HG03354 (cell line): ENCODE results near the gene BPGM.
"Not testable (repeated sequence)": the region's sequence is repeated elsewhere in the genome, so short reads cannot be mapped to it uniquely, and the experiment has no call there.

Source experiments
- ATAC-seq: cut with Tn5 transposase; IDR thresholded peaks from one replicate; pipeline ENCODE4 v1.9.1; 2021; ENCODE audit warnings: mild to moderate bottlenecking; ENCODE audit not compliant: unreplicated experiment, poor library complexity, severe bottlenecking

Gene BPGM

DNA sequence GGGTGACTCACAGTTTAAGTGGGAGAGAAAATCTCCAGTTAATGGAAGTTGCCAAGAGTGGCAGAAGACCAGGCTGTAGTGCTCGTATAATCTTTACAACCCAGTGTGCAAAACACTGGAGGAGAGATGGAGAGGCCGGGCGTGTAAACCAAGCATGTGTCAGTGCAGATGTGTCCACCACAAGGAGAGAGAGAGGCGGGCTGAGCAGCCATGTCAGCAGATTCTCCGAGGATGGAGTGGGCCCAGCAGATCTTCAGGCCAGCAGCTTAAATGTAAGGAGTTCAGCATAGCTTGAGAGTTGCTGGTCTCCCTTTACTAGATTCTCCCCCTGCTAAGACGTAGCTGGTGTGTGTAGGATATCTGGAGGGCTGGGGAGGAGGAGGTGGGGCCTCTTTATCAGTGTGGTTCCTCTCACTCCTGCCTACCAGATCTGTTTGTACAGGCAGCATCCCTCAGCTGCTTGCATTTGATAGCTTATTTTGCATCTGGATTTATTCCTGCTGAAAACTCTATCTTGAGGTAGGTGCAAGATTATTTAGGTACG is 13.7 kb downstream of the BPGM start:
- no peak for ATAC-seq

DNA sequence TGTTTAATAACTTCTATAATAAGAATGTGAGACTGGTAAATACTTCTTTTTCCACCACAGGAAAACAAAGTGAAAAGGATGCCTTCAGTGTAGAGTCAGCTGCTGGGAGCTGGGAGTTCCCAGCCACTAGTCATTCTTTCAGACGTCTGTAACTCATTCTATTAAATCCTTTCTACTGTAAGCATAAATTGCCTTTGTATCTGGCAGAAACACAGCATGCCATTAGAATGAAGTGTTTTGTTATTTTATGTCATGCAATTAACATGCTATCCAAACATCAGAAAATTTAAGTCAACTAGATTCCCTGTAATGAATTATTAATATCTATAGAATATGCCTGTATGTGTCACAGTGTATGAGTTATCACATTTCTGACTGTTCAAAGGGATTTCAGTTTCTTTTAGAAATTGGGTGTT is 14.3 kb downstream of the BPGM start:
- no peak for ATAC-seq

DNA sequence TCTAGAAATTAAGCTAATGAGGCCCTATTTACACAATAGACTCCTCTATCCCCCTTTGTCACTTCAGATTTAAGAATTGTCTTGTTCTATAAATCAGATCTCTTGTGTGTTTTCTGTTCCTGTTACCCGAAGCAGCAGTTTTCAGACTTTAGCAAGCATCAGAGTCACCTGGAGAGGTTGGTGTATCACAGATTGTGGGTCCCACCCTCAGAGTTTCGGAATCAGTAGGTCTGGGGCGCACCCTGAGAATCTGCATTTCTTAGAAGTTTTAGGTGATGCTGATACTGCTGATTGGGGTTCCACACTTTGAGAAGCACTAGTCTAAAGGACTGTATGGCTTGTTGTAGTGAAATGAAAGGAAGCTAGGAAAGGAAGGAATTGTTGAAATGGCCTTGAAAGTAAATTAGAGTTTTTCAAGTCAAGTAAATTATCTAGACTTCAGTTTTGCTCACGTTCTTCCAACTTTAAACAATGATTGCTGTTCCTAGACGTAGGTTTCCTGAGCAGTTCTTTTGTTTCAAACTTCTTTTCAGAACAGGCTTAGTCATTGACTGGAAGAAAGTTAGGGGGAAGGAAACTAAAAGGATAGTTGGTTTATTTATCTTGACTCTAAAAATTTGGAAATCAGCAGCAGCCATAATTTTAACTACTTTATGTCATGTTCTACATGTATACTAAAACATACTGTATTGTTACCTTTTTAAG is 15.7 kb downstream of the BPGM start:
- ATAC-seq: no peak

DNA sequence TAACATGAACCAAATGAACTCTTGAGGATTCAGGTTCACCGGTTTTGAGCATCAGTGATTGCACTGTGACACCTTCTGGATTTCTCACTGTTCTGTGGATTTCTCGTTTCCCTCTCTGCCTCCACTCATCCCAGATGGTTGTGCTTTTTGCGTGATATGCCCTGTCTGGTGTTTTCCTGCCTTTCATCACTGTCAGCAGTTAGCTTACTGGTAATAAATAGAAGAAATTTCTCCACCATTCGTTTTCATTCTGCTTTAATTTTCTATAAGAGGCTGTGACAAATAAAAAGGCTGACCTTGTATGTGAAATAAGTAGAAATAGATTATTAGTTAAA is 16.2 kb downstream of the BPGM start:
- ATAC-seq: no peak

DNA sequence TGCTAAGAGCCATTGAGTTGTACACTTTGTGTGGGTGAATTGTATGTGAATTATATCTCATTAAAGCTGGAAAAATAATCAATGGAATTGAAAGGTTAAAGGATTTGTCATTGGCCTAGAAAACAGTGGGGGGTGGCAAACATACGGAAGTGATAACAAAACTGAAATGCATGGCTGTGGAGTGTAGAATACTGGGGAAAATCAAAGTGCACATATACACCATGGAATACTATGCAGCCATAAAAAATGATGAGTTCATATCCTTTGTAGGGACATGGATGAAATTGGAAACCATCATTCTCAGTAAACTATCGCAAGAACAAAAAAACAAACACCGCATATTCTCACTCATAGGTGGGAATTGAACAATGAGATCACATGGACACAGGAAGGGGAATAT is 18.4 kb downstream of the BPGM start:
- not testable (repeated sequence) for ATAC-seq

DNA sequence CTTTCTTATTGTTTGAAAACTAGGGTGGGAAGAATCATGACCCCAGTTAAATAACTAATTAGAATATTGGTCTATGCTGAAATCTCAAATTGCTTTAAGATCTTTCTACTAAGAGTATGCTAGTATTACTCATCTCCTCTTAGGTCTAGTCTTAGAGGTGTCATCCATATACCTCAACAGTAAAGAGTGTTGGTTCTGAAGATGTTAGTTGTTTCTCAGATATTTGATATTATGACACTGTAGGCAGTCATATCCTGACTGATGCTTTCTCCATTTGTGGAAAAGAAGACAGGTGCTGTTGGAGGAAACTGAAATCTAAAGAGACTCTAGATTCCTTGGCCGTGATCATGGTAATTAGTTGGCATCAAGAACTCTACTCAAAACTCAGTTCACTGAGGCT is 21.2 kb downstream of the BPGM start:
- ATAC-seq: no peak

DNA sequence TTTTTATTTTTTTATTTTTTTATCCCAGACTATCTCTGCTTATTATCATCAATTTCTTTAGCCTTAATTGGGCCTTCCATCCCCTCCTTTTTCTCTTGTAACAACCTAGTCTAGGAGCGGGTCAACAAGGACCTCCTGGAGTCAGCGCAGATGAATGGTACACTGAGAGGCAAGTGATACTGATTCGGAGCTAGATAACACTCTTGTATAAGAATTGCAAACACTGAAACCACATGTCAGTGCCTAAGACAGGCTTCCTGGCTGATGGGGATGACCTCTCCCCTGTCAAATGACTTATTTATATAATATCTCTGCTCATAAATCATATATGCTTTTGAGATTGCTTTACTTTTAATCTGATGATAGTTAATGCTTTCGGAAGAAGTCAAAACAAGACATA is 22.7 kb downstream of the BPGM start:
- no peak for ATAC-seq

DNA sequence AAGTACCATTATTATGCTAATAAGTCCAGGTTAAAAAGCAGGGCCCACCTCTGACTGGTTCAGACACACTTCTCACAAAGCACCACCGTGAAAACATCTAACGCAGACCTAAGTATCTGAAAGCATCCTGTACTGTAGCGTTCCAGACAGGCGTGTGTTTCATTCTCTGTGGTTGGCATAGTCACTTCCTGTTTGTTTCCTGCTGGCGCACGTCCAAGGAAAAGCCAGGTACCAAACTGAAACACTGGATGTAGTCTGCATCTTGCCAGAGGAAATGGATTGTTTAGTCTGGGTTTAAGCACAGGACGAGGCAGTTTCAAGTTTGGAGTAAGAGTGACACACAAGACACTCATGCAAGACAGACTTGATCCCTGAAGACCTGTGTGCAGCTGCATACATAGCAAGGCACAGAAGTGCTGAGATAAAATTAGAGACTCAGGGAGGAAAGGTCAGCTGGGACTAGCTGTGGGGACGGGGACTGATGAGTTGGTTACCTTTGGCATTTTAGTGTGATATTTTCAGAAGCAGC is 23.3 kb downstream of the BPGM start:
- ATAC-seq: peak; percentile 81

DNA sequence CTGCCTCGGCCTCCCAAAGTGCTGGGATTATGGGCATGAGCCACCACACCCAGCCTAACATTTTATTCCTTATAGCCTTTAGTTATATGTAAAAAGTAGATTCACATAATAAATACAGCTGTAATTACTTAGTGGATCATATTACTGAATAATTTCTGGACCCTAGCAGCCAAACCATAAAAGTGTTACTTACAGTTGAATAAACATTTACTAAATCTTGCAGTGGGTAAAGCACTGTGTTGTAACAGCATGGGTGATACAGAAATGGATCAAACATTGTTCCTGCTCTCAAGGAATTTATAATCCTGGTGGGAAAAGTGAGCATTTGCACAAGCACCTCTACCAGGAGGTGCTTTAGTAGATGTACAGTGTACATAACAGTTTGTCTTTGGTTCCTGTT is 25.0 kb downstream of the BPGM start:
- no peak for ATAC-seq

DNA sequence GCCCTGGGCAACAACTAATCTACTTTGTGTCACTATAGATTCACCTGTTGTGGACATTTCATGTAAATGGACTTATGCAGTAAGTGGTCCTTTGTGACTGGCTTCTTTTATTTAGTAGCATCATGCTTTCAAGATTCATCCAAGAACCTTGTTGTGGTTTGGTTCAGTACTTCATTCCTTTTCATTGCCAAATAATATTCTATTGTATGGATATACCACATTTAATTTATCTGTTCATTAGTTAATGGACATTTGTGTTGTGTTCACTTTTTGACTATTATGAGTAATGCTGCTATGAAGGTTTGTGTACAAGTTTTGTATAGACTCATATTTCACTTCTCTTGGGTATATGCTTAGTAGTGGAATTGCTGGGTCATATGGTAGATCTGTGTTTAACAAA is 27.8 kb downstream of the BPGM start:
- ATAC-seq: no peak

DNA sequence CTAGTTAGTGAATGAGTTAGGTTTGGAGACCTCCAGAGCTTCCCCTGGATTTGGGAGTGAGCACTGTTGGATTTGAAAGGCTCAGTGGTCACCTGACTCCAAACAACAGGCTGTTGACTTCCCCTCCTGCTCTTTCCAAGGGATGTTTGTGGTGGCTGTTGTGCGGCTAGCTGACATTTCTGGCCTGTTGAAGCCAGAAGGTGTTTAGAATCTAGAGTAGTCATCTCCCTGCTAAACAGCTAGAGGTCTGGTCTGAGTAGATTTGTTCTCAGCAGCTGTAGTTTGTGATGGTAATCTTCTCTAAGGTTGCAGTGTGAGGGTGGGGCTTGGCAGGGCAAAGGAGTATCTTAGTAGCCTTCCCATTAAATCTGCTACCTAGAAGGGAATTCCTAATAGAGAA is 30.1 kb downstream of the BPGM start:
- ATAC-seq: no peak

DNA sequence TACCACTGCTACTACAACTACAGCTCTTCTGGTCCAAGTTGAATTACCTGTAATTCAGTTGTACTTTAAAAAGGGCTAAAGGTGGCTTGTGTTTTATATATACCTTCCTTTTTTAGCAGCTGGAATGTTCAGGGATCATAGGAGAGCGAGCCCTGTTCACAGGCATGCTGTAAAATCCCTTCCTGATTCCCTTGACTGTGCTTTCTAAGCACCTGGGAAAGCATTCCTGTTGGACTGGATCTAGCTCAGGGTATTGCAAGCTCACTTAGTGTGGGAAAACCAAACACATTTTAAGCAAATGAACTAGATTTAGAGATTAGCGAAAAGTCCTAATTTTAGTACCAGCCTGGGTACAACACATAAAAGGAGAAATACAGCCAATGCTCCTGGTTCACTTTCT is 31.5 kb downstream of the BPGM start:
- ATAC-seq: no peak

DNA sequence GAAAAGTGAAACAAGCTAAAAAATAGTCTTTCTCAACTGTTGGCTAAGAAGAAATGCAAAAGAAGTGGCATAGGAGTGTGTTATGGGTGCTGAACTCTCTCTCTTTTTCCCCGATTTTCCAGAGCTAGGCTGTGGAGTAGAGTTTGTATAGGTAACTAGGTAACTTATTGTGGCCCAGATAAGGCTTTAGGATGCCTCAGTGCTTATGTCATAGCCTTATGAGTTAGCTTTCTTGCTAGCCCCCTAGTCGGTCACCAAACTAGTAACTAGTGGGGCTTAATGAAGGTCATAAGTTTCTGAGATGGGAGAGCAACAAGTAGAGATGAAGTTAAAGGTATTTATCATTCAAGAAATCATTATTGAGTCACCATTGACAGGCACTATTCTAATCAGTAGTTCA is 32.4 kb downstream of the BPGM start:
- ATAC-seq: no peak

DNA sequence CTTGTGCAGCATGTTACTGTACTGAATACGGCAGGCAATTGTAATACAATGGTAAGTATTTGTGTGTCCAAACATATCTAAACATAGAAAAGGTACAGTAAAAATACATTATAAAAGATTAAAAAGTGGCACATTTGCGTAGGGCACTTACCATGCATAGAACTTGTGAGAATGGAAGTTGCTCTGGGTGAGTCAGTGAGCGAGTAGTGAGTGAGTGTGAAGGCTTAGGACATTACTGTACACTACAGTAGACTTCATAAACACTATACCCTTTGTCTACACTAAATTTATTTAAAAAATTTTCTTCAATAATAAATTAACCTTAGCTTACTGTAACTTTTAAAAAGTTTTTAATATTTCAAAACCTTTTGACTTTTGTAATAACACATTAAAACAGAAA is 37.5 kb downstream of the BPGM start:
- no peak for ATAC-seq

DNA sequence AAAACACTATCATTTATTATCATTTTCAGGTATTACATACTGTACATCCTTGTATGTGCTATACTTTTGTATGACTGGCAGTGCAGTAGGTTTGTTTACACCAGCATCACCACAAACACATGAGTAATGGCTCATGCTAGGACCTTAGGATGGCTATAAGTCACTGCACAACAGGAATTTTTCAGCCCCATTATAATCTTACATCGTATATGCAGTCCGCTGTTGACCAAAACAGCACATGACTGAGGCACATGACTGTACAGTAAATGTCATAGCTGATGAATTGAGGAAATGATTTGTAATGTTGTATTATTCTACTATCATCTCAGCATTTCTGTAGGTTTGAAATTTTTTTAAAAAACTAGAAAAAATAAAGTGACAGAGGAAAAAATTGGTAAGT is 38.6 kb downstream of the BPGM start:
- ATAC-seq: no peak

DNA sequence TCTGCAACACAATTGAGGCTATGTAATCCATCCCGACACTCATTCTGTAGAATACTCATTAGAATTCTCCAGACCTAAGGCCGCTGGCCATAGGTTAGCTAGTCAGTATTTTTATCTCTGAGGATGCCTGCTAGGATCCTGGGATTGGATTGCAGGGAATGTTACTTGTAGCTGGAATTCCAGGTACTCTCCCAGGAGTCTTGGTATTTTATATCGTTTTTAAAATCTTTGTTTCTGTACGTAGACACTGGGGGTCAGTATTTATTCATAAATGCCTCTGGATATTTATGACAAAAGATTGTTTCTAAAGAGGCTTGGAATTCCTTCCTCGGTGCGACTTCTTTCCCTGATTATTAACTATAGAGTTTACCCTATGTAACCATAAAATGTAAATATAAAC is 40.1 kb downstream of the BPGM start:
- no peak for ATAC-seq

DNA sequence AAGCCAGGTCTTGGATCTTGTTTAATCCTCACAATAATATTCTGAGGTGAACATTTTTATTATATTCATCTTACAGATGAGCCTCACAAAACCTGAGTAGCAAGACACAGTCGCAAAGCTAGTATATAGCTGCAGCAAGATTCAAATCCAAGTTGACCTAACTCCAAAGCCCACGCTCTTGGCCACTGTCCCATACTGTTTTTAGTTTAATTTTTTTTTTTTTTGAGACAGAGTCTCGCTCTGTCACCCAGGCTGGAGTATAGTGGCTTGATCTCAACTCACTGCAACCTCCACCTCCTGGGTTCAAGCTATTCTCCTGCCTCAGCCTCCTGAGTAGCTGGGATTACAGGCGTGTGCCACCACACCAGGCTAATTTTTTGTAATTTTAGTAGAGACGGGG is 42.9 kb downstream of the BPGM start:
- ATAC-seq: not testable (repeated sequence)

DNA sequence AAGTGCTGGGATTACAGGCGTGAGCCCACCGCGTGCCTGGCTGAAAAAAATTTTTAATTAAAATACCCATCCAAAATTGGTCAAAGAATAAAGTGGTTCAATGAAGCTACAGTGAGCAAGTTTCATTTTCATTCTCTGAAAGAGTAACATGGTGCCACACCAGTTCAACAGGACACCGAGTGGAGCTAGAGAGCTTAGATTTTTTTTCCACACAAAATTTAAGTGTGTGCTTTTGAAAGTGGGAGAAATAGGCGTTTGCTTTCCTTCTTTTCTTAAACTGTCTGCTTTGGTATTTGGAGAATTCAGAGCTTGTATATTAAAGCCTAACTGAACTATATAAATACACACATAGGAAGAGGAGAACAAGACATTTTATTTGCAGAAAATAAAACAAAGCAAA is 43.4 kb downstream of the BPGM start:
- no peak for ATAC-seq

DNA sequence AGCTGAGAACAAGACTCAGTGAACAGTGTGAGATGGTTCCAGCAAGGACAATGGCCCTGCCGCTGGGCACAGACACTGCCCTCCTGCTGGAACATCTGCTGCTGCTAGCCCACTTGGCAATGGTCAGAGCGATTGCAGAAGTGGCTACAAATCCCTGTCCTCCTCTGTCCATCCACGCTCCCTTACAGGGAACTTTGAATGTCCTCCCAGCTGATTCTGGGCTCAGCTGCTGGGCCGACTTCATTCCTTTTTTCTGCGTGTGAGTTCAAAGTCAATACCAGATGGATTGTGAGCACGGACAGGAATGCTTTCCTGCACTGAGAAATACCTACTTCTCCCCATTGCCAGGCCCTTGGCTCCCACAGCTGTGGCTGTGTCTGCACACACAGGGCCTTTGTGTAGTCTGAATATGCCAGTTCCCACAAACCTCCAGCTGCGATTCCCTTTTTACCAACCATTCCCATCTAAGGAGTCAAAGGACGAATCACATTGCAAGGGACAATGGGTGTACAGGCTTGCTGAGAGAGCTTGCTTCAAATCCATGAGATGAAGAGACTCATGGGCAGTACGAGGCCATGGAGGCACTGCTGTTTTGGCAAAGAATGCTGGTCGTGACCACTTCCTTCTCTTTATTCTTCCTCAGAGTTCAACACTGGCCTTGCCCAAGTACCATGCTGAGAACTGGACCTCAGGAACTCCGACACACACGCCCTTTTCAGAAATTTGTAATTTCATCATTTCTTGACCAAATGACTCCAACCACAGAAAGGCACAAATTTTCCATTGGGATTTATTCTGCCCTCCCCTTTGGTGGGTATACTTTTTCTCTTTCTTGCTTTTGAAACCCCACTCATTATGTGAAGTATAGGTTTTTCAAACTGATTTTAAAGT is 44.2 kb downstream of the BPGM start:
- ATAC-seq: no peak

DNA sequence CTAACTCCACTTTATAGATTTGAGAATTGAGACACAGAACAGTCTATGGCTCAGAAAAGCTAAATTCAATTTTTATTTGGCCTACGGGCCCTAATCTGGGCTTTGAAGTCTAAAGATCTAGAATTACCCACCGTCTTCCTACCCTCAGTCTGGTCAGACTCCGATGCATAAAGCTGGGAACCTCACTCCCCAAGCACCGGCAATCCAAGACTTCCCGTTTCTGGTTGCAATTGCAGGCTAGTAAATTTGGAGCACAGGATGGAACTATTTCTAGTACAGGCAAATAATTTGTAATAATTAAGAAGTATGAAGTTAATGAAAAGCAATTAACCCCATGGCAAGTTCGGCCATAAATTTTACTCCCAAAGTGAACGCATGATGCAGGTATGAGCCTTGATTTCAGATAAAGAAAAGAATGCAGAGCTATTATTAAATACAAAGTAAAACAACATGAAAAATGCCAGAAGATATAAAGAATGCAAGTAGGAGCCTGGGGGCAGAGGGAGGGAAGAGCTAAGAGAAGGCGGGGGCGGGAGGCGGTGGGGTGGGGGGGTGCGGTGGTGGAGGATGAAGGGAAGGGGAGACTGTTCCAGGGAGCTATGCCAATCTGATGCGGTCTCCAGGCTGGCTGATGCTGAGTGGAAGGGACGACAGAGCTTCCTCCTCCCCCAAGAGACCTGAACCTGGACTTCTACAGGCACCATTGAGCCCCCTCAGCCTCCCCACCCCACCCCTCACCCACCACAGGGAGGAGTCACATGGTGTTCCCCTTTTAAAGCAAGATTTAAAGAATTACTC is 45.1 kb downstream of the BPGM start:
- no peak for ATAC-seq
